ENCODE measurements around the gene MLIP. TPM values are rescaled to one million over a fixed set of nuclear protein-coding genes. Genes with fewer than 3 reads are reported as not detected.

MLIP gene
- total RNA-seq, 1 donor from 2014 or later, result not detected

GRCh38 chr6:54151861-54152260, 40.6 kb downstream of the MLIP start:
- H3K4me3 Mint-ChIP-seq, result no peak overlapping the region
- Histone ChIP-seq H3K27me3 (no peaks in the 10 kb centered on the region), H3K9me3 (ENCODE audit: low read depth) (no peaks in the 10 kb centered on the region), H2AFZ (replicated peaks) (no peak overlapping the region), H3K4me2 (no peak overlapping the region), H3K79me2 (ENCODE audit: low read depth) (no peaks in the 10 kb centered on the region), H4K20me1 (ENCODE audit: low read depth) (no peaks in the 10 kb centered on the region), H3K4me1 (no peaks in the 10 kb centered on the region), H3F3A (ENCODE audit: low read depth) (no peaks in the 10 kb centered on the region), H3K27ac (no peak overlapping the region), H3K4me3 (no peak overlapping the region), H3K9ac (no peak overlapping the region), H3K36me3 (no peaks in the 10 kb centered on the region)
- no peak for DNase-seq (ENCODE audit: low spot score)
- no peaks in the 10 kb centered on the region for H3K36me3 Mint-ChIP-seq
- H3K4me1 Mint-ChIP-seq, result peaks cover 2% of the 10 kb centered on the region
- no peak for TF ChIP-seq EZH2phosphoT487 (IDR thresholded peaks at IDR 0.05)
- H3K27me3 Mint-ChIP-seq (ENCODE audit: insufficient read depth, low read depth), result no peaks in the 10 kb centered on the region
- H3K9me3 Mint-ChIP-seq, result no peaks in the 10 kb centered on the region
- no peak overlapping the region for H3K27ac Mint-ChIP-seq

- Histone ChIP-seq H3K36me3 (no peaks in the 10 kb centered on the region), H3K9me3 (ENCODE audit: low read depth) (no peaks in the 10 kb centered on the region), H2AFZ (replicated peaks) (no peak overlapping the region), H3K4me3 (no peak overlapping the region), H4K20me1 (ENCODE audit: low read depth) (no peaks in the 10 kb centered on the region), H3K4me2 (no peak overlapping the region), H3K9ac (no peak overlapping the region), H3K27me3 (no peaks in the 10 kb centered on the region), H3F3A (ENCODE audit: low read depth) (no peaks in the 10 kb centered on the region), H3K4me1 (no peaks in the 10 kb centered on the region), H3K27ac (no peak overlapping the region), H3K79me2 (ENCODE audit: low read depth) (no peaks in the 10 kb centered on the region)
- Mint-ChIP-seq H3K4me3 (no peak overlapping the region), H3K36me3 (no peaks in the 10 kb centered on the region), H3K27ac (no peak overlapping the region), H3K9me3 (no peaks in the 10 kb centered on the region), H3K27me3 (ENCODE audit: insufficient read depth, low read depth) (peaks cover 2% of the 10 kb centered on the region), H3K4me1 (peaks cover 5% of the 10 kb centered on the region)
- no peak for DNase-seq (ENCODE audit: low spot score)
- TF ChIP-seq EZH2 (IDR thresholded peaks at IDR 0.05) (no peak), CTCF (IDR thresholded peaks at IDR 0.05) (no peak), EZH2phosphoT487 (IDR thresholded peaks at IDR 0.05) (no peak)
Measured at GRCh38 chr6:54156650-54157250, 45.5 kb downstream of the MLIP start.

GRCh38 chr6:54157405-54157804, 46.2 kb downstream of the MLIP start:
- Mint-ChIP-seq H3K27ac (no peak overlapping the region), H3K4me1 (peaks cover 5% of the 10 kb centered on the region), H3K4me3 (no peak overlapping the region), H3K36me3 (no peaks in the 10 kb centered on the region), H3K27me3 (ENCODE audit: insufficient read depth, low read depth) (peaks cover 2% of the 10 kb centered on the region), H3K9me3 (no peaks in the 10 kb centered on the region)
- TF ChIP-seq EZH2 (IDR thresholded peaks at IDR 0.05) (no peak), CTCF (IDR thresholded peaks at IDR 0.05) (no peak), EZH2phosphoT487 (IDR thresholded peaks at IDR 0.05) (no peak)
- Histone ChIP-seq H3K27me3 (no peaks in the 10 kb centered on the region), H3K36me3 (no peaks in the 10 kb centered on the region), H3K4me2 (no peak overlapping the region), H4K20me1 (ENCODE audit: low read depth) (no peaks in the 10 kb centered on the region), H3K27ac (no peak overlapping the region), H2AFZ (replicated peaks) (no peak overlapping the region), H3K4me1 (no peaks in the 10 kb centered on the region), H3K4me3 (no peak overlapping the region), H3K79me2 (ENCODE audit: low read depth) (no peaks in the 10 kb centered on the region), H3K9me3 (ENCODE audit: low read depth) (no peaks in the 10 kb centered on the region), H3F3A (ENCODE audit: low read depth) (no peaks in the 10 kb centered on the region), H3K9ac (no peak overlapping the region)
- no peak for DNase-seq (ENCODE audit: low spot score)

- no peak for DNase-seq (ENCODE audit: low spot score)
- TF ChIP-seq CTCF (IDR thresholded peaks at IDR 0.05), result no peak
- no peak for TF ChIP-seq EZH2 (IDR thresholded peaks at IDR 0.05)
- TF ChIP-seq EZH2phosphoT487 (IDR thresholded peaks at IDR 0.05), result no peak
- Mint-ChIP-seq H3K4me3 (no peak overlapping the region), H3K27ac (no peak overlapping the region), H3K36me3 (no peaks in the 10 kb centered on the region), H3K27me3 (ENCODE audit: insufficient read depth, low read depth) (no peaks in the 10 kb centered on the region), H3K9me3 (no peaks in the 10 kb centered on the region), H3K4me1 (no peaks in the 10 kb centered on the region)
- peaks cover 3% of the 10 kb centered on the region for H3K9me3 ChIP-seq (ENCODE audit: low read depth)
- no peaks in the 10 kb centered on the region for H3F3A ChIP-seq (ENCODE audit: low read depth)
- no peak overlapping the region for H3K27ac ChIP-seq
- H2AFZ ChIP-seq (replicated peaks), result no peak overlapping the region
- H3K27me3 ChIP-seq, result no peaks in the 10 kb centered on the region
- H3K36me3 ChIP-seq, result no peaks in the 10 kb centered on the region
- H3K9ac ChIP-seq, result no peak overlapping the region
- H3K4me3 ChIP-seq, result no peak overlapping the region
- H3K79me2 ChIP-seq (ENCODE audit: low read depth), result no peaks in the 10 kb centered on the region
- H3K4me2 ChIP-seq, result no peak overlapping the region
- no peaks in the 10 kb centered on the region for H3K4me1 ChIP-seq
- H4K20me1 ChIP-seq (ENCODE audit: low read depth), result no peaks in the 10 kb centered on the region
Measured at GRCh38 chr6:54173089-54173488, 61.8 kb downstream of the MLIP start.

All from neural progenitor cell (in vitro differentiated cells).